ENCODE data around the gene HSD17B12. TPM values are rescaled to one million over a fixed set of nuclear protein-coding genes. Genes with fewer than 3 reads are reported as not detected.

The HSD17B12 gene
- total and polyA plus RNA-seq, 2 of the 13 experiments (the other 11 are each of a cell fraction or from before 2014, with no cell fraction given): 50.3 to 117 TPM

DNA sequence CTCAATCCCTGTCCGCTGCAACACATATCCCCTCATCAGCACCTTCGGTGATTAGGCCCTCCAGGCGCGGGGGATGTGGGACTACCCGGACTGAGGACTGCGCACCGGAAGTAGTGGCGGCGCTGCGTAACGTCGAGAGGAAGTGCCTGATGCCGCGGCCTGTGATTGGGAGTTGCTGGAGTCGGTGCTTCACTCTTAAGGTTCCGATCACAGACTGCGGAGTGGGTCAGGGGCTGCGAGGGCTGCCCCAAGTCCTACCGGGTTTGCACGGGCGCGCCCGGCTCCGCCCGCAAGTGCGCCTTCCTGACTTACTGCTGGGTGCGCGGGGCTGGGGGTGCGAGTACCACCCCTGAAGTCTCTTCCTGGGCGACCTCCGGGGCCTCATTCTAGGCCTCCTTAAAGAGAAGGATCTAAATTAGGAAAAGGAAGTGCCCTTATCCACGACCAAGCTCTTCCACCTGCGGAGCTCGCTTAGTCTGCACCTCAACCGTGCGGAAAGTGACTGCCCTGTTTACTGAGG lies 200.2 kb downstream of the HSD17B12 start, which contains the start of gene ALKBH3 (continued):
- TF ChIP-seq, protein P1, sequence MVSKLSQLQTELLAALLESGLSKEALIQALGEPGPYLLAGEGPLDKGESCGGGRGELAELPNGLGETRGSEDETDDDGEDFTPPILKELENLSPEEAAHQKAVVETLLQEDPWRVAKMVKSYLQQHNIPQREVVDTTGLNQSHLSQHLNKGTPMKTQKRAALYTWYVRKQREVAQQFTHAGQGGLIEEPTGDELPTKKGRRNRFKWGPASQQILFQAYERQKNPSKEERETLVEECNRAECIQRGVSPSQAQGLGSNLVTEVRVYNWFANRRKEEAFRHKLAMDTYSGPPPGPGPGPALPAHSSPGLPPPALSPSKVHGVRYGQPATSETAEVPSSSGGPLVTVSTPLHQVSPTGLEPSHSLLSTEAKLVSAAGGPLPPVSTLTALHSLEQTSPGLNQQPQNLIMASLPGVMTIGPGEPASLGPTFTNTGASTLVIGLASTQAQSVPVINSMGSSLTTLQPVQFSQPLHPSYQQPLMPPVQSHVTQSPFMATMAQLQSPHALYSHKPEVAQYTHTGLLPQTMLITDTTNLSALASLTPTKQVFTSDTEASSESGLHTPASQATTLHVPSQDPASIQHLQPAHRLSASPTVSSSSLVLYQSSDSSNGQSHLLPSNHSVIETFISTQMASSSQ (IDR thresholded peaks at IDR 0.05; ENCODE audit: low read depth): no peak
- TF ChIP-seq, protein P1 (CRISPR knock-in tag; IDR thresholded peaks at IDR 0.05; ENCODE audit: borderline replicate concordance): peak; percentile 76; the same call in 1 of the 2 replicates
- no peak for TF ChIP-seq FOSL1 (CRISPR knock-in tag; IDR thresholded peaks at IDR 0.05; ENCODE audit: borderline replicate concordance)
- TF ChIP-seq LCORL (IDR thresholded peaks at IDR 0.05): peak; percentile 98
- TF ChIP-seq LCORL (CRISPR knock-in tag; IDR thresholded peaks at IDR 0.05): no peak
- no peak for TF ChIP-seq RORA (CRISPR knock-in tag; IDR thresholded peaks at IDR 0.05)
- TF ChIP-seq FOXJ3 (CRISPR knock-in tag; IDR thresholded peaks at IDR 0.05; ENCODE audit: borderline replicate concordance): no peak
- no peak for TF ChIP-seq HMGA1 (CRISPR knock-in tag; conservative IDR thresholded peaks at IDR 0.05)
- peak; percentile 78; the same call in 1 of the 2 replicates for TF ChIP-seq ZNF383 (CRISPR knock-in tag; IDR thresholded peaks at IDR 0.05; ENCODE audit: borderline replicate concordance)
- TF ChIP-seq, protein P2, sequence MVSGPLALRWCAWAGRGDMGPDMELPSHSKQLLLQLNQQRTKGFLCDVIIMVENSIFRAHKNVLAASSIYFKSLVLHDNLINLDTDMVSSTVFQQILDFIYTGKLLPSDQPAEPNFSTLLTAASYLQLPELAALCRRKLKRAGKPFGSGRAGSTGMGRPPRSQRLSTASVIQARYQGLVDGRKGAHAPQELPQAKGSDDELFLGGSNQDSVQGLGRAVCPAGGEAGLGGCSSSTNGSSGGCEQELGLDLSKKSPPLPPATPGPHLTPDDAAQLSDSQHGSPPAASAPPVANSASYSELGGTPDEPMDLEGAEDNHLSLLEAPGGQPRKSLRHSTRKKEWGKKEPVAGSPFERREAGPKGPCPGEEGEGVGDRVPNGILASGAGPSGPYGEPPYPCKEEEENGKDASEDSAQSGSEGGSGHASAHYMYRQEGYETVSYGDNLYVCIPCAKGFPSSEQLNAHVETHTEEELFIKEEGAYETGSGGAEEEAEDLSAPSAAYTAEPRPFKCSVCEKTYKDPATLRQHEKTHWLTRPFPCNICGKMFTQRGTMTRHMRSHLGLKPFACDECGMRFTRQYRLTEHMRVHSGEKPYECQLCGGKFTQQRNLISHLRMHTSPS (CRISPR knock-in tag; IDR thresholded peaks at IDR 0.05; ENCODE audit: low read depth): no peak
- TF ChIP-seq NFE2 (CRISPR knock-in tag; IDR thresholded peaks at IDR 0.05): no peak
- peak; percentile 99 for TF ChIP-seq WIZ (CRISPR knock-in tag; IDR thresholded peaks at IDR 0.05)
- no peak for TF ChIP-seq MTF1 (CRISPR knock-in tag; IDR thresholded peaks at IDR 0.05)
- TF ChIP-seq, protein P3, sequence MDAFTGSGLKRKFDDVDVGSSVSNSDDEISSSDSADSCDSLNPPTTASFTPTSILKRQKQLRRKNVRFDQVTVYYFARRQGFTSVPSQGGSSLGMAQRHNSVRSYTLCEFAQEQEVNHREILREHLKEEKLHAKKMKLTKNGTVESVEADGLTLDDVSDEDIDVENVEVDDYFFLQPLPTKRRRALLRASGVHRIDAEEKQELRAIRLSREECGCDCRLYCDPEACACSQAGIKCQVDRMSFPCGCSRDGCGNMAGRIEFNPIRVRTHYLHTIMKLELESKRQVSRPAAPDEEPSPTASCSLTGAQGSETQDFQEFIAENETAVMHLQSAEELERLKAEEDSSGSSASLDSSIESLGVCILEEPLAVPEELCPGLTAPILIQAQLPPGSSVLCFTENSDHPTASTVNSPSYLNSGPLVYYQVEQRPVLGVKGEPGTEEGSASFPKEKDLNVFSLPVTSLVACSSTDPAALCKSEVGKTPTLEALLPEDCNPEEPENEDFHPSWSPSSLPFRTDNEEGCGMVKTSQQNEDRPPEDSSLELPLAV (CRISPR knock-in tag; conservative IDR thresholded peaks at IDR 0.05; ENCODE audit: low read depth): no peak
- TF ChIP-seq ZNF138 (CRISPR knock-in tag; IDR thresholded peaks at IDR 0.05; ENCODE audit: low read depth): peak; percentile 80; the same call in 1 of the 2 replicates
- peak; percentile 82; the same call in 1 of the 2 replicates for TF ChIP-seq ZNF589 (CRISPR knock-in tag; conservative IDR thresholded peaks at IDR 0.05)
- TF ChIP-seq CC2D1A (CRISPR knock-in tag; IDR thresholded peaks at IDR 0.05): no peak
- TF ChIP-seq FOXK1 (CRISPR knock-in tag; IDR thresholded peaks at IDR 0.05; ENCODE audit: borderline replicate concordance, low read depth): peak; percentile 94
- no peak for TF ChIP-seq ATF7 (IDR thresholded peaks at IDR 0.05)
- TF ChIP-seq ATF7 (CRISPR knock-in tag; IDR thresholded peaks at IDR 0.05): peak; percentile 64; the same call in 1 of the 2 replicates
- TF ChIP-seq ZFP36L2 (CRISPR knock-in tag; IDR thresholded peaks at IDR 0.05): no peak
- TF ChIP-seq ZBTB7B (CRISPR knock-in tag; IDR thresholded peaks at IDR 0.05): peak; percentile 61; the same call in 1 of the 2 replicates
- TF ChIP-seq, protein P4, sequence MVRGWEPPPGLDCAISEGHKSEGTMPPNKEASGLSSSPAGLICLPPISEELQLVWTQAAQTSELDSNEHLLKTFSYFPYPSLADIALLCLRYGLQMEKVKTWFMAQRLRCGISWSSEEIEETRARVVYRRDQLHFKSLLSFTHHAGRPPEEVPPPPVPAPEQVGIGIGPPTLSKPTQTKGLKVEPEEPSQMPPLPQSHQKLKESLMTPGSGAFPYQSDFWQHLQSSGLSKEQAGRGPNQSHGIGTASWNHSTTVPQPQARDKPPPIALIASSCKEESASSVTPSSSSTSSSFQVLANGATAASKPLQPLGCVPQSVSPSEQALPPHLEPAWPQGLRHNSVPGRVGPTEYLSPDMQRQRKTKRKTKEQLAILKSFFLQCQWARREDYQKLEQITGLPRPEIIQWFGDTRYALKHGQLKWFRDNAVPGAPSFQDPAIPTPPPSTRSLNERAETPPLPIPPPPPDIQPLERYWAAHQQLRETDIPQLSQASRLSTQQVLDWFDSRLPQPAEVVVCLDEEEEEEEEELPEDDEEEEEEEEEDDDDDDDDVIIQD (CRISPR knock-in tag; IDR thresholded peaks at IDR 0.05; ENCODE audit: low read depth): peak; percentile 70; the same call in 1 of the 2 replicates
